ENCODE data around the gene PPARD. TPM values are rescaled to one million over a fixed set of nuclear protein-coding genes. Genes with fewer than 3 reads are reported as not detected.
A peak's percentile ranks its signal among the peaks of the same experiment; 100 is the strongest.

PPARD gene
- polyA plus RNA-seq, 3 donors: 1.2 to 22.0 (median 2.4) TPM

DNA sequence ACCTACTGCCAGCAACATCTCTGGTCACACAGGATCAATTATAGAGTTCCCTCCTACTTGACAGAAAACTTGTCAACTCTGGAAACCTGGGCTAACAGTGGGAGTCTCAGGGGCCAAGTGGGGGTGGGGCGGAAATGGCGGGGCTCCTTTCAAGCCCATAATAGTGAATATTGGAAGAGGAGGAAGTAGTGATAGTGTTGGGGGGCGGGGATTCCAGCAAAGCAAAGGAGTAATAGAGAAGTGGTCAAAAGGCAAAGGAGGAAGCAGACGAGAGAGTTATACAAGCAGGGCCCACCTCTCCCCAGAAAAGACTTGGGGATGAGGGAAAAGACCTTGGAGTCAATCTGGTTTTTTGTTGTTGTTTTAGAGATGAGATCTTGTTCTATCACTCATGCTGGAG is 42.7 kb upstream of the PPARD start:
- Histone ChIP-seq H4K20me1 (ENCODE audit: insufficient read depth, low read length) (no peaks in the 10 kb centered on the region), H3K4me2 (replicated peaks; ENCODE audit: extremely low read depth, low read length, poor library complexity, severe bottlenecking) (peak overlapping the region; percentile 94), H3K9ac (ENCODE audit: insufficient read depth, low read length, poor library complexity, severe bottlenecking) (peak overlapping the region; percentile 27), H3K79me2 (ENCODE audit: insufficient read depth, low read length) (peaks cover 66% of the 10 kb centered on the region), H3K27ac (ENCODE audit: low read depth in 1 of 2, low read length in 2 of 2) (peak overlapping the region; percentile 77 to 94), H3K4me1 (ENCODE audit: control insufficient read depth in 1 of 2, insufficient read depth in 2 of 2, low read length in 2 of 2) (peaks cover 77 to 80% of the 10 kb centered on the region in 2 donors), H3K36me3 (replicated peaks in 1 of 2; ENCODE audit: control insufficient read depth in 1 of 2, insufficient read depth in 2 of 2, low read length in 2 of 2) (peaks cover 13 to 28% of the 10 kb centered on the region in 2 donors), H3K4me3 (replicated peaks in 1 of 3; ENCODE audit: low read depth in 2 of 3, low read length in 3 of 3) (peak overlapping the region; percentile 26 to 94 (median 88)), H2AFZ (ENCODE audit: insufficient read depth, low read depth, low read length, poor library complexity, severe bottlenecking) (no peak overlapping the region), H3K27me3 (ENCODE audit: control insufficient read depth in 2 of 2, insufficient read depth in 2 of 2, low read length in 2 of 2) (no peaks in the 10 kb centered on the region), H3K9me3 (replicated peaks in 1 of 2; ENCODE audit: control insufficient read depth in 1 of 2, insufficient read depth in 1 of 2, low read length in 2 of 2) (no peaks in the 10 kb centered on the region)
- intact Hi-C loops (cut with micrococcal nuclease): loop anchor here (2.0 to 10.0 kb wide), 6 partner anchors 13 to 435 kb away; partner anchors contain the start of genes RPL10A (in 2 of the 2), ARMC12 (in 1 of the 2) and PPARD (in 1 of the 2)
- Mint-ChIP-seq H3K4me1 (peaks cover 75% of the 10 kb centered on the region), H3K27me3 (ENCODE audit: low read depth in 3 of 3) (peaks cover 0 to 4% (median 0%) of the 10 kb centered on the region in 3 donors), H3K27ac (peak overlapping the region; percentile 91 to 97 (median 96)), H3K9me3 (no peaks in the 10 kb centered on the region), H3K4me3 (peak overlapping the region; percentile 67 to 90), H3K36me3 (peaks cover 27 to 50% of the 10 kb centered on the region in 2 donors)
- 0% methylated on average over 3 of the region's 4 CpGs for WGBS (ENCODE audit: insufficient coverage)
- peak; percentile 61 to 79 (median 77) for DNase-seq
- TF ChIP-seq, protein P1, sequence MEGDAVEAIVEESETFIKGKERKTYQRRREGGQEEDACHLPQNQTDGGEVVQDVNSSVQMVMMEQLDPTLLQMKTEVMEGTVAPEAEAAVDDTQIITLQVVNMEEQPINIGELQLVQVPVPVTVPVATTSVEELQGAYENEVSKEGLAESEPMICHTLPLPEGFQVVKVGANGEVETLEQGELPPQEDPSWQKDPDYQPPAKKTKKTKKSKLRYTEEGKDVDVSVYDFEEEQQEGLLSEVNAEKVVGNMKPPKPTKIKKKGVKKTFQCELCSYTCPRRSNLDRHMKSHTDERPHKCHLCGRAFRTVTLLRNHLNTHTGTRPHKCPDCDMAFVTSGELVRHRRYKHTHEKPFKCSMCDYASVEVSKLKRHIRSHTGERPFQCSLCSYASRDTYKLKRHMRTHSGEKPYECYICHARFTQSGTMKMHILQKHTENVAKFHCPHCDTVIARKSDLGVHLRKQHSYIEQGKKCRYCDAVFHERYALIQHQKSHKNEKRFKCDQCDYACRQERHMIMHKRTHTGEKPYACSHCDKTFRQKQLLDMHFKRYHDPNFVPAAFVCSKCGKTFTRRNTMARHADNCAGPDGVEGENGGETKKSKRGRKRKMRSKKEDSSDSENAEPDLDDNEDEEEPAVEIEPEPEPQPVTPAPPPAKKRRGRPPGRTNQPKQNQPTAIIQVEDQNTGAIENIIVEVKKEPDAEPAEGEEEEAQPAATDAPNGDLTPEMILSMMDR (IDR thresholded peaks at IDR 0.05): no peak

DNA sequence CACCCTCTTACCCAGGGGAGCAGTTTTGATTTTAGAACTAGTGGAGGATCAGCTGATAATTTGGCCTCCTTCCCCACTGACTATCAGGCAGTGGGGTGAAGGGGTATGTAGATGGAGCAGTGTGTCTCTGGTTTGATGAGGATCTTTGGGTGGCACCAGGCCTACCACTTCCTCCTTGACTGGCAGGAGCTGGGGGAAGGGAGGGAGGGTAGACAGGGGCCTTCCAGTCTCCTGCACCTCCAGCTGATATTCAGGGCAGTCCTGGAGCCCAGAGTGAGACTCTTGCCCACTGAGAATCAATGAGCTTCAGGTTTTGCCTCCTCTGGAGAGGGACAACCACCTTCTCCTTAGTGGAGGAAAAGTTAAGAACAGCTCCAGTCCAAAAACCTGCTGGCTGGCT is 41.5 kb upstream of the PPARD start:
- Histone ChIP-seq H3K9ac (ENCODE audit: insufficient read depth, low read length, poor library complexity, severe bottlenecking) (peak overlapping the region; percentile 27), H3K27me3 (ENCODE audit: control insufficient read depth in 2 of 2, insufficient read depth in 2 of 2, low read length in 2 of 2) (no peaks in the 10 kb centered on the region), H2AFZ (ENCODE audit: insufficient read depth, low read depth, low read length, poor library complexity, severe bottlenecking) (no peak overlapping the region), H3K4me2 (replicated peaks; ENCODE audit: extremely low read depth, low read length, poor library complexity, severe bottlenecking) (peak overlapping the region; percentile 94), H3K36me3 (replicated peaks in 1 of 2; ENCODE audit: control insufficient read depth in 1 of 2, insufficient read depth in 2 of 2, low read length in 2 of 2) (peaks cover 2 to 18% of the 10 kb centered on the region in 2 donors), H3K79me2 (ENCODE audit: insufficient read depth, low read length) (peaks cover 77% of the 10 kb centered on the region), H4K20me1 (ENCODE audit: insufficient read depth, low read length) (no peaks in the 10 kb centered on the region), H3K4me3 (replicated peaks in 1 of 3; ENCODE audit: low read depth in 2 of 3, low read length in 3 of 3) (peak overlapping the region in 1 of 3 experiments; percentile 94), H3K27ac (ENCODE audit: low read depth in 1 of 2, low read length in 2 of 2) (peak overlapping the region; percentile 77 to 94), H3K4me1 (ENCODE audit: control insufficient read depth in 1 of 2, insufficient read depth in 2 of 2, low read length in 2 of 2) (peaks cover 77 to 80% of the 10 kb centered on the region in 2 donors), H3K9me3 (replicated peaks in 1 of 2; ENCODE audit: control insufficient read depth in 1 of 2, insufficient read depth in 1 of 2, low read length in 2 of 2) (no peaks in the 10 kb centered on the region)
- TF ChIP-seq, protein P1 (IDR thresholded peaks at IDR 0.05): no peak
- Mint-ChIP-seq H3K36me3 (peaks cover 15 to 44% of the 10 kb centered on the region in 2 donors), H3K27ac (peak overlapping the region; percentile 91 to 97 (median 96)), H3K4me3 (peak overlapping the region; percentile 67 to 90), H3K27me3 (ENCODE audit: low read depth in 3 of 3) (peaks cover 0 to 4% (median 0%) of the 10 kb centered on the region in 3 donors), H3K9me3 (no peaks in the 10 kb centered on the region), H3K4me1 (peaks cover 75% of the 10 kb centered on the region)
- peak in 2 of 3 donors; percentile 46 to 47 for DNase-seq
- intact Hi-C loops (cut with micrococcal nuclease): no loop called here
